C4-2B (cell line): ENCODE data around the gene ETFA.

Experiments used
- H3K27ac ChIP-seq: fragments of 450-650 bp; 2 replicates; pipeline ENCODE4 v1.5.1; 2017
- ZFX ChIP-seq: fragments of 450-650 bp; IDR thresholded peaks from 2 replicates; pipeline ENCODE4 v1.6.1; 2017
- TF ChIP-seq, protein P1 (sequence below): fragments of 450-650 bp; conservative IDR thresholded peaks from 2 replicates; pipeline ENCODE4 v1.5.1; 2017; ENCODE audit warnings: mild to moderate bottlenecking

The ETFA gene

DNA sequence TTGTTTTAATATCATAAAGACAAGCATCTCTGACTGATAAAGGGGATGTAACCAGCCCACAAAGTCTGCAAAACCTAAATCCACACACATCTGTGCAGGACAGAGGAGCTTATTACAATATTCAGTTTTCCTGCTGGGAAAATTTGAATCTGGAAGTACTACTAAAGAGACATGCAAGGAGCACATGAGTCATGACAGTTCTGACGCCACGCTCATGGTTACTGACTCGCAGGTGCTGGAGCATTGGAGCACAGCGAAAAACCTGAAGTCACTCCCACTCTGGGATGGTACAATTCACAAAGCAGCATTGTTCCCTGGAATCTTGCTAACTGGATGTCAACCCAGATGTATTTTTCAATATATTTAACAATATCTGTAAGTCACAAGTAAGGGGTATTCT is 17.7 kb upstream of the ETFA start:
- no peak for TF ChIP-seq ZFX
- TF ChIP-seq, protein P1, sequence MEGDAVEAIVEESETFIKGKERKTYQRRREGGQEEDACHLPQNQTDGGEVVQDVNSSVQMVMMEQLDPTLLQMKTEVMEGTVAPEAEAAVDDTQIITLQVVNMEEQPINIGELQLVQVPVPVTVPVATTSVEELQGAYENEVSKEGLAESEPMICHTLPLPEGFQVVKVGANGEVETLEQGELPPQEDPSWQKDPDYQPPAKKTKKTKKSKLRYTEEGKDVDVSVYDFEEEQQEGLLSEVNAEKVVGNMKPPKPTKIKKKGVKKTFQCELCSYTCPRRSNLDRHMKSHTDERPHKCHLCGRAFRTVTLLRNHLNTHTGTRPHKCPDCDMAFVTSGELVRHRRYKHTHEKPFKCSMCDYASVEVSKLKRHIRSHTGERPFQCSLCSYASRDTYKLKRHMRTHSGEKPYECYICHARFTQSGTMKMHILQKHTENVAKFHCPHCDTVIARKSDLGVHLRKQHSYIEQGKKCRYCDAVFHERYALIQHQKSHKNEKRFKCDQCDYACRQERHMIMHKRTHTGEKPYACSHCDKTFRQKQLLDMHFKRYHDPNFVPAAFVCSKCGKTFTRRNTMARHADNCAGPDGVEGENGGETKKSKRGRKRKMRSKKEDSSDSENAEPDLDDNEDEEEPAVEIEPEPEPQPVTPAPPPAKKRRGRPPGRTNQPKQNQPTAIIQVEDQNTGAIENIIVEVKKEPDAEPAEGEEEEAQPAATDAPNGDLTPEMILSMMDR, result no peak
- H3K27ac ChIP-seq, result no peak overlapping the region

DNA sequence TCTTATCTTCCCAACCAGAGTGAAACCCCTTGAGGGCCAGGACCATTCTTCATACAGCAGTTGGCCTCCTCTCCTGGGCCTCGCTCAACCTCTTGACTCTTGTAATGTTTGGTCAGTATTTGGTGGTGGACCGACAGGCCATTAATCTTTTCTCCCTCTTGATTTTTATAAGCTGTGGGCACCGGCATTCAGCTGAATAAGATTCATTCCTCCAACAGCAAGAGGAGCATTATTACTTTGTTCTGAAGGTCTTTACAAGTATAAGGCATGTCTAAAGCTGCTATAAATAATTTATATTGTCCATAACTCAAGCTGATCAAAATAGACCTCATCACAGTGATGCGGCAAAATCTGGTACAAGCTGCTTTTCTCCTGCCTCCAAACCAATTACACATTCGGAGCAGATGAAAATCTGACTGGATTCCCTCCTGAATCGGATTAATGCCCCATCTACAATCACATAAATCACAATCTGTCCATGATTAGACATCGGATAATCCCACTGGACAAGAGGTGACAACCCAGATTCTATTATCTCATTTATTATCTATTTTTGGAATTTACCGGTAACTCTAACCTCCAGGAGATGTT is 16.9 kb upstream of the ETFA start:
- no peak overlapping the region for H3K27ac ChIP-seq
- TF ChIP-seq, protein P1, result no peak
- TF ChIP-seq ZFX, result no peak

DNA sequence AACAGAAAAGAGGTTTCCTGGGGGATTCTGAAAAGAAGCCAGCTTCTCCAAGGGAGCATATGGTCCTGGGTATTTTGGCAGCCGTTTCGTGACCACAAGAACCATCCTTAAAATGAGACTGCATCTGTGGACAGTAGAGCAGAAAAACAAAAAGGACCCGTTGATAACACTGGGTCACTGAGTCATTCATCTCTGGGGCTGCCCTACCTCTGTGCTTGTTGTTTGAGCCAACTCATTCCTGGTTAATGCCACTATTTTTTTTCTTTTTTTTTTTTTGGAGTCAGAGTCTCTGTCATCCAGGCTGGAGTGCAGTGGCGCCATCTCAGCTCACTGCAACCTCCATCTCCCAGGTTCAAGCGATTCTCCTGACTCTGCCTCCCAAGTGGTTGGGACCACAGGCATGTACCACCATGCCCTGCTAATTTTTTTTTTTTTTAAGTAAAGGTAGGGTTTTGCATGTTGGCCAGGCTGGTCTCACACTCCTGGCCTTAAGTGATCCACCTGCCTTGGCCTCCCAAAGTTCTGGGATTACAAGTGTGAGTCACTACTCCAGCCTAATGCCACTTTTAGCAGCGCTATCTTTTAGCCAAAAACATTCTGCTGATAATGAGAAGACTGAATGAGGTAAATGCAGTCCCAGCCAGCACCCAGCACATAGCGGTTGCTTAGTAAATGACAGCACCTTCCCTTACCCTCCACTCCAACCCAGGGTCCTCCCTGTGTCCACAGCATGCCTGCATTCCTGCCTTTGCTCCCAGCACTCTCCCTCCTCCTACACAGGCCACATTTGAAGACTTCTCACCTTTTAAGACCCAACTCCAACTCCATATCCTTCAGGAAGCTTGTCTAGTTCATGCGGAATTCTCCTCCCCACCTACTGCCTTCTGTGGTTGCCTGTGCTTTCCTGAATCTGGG is 16.2 kb upstream of the ETFA start:
- H3K27ac ChIP-seq, result no peak overlapping the region
- no peak for TF ChIP-seq ZFX
- TF ChIP-seq, protein P1, result no peak

DNA sequence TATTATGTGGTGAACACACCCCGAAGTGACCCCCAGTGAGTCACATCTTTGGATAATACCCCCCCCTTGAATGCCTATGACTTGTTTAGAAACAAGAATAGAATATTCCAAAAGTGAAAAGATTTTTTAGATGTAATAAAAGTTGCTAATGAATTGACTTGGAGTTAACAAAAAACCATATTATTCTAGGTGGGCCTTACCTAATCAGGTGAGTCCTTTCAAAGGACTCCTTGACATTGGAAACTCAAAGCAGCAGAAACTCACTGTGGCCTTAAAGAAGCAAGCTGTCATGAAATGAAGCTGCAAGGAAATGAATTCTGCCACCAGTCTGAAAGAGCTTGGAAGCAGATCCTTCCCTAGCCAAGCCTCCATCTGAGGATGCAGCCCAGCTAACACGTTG is 14.4 kb upstream of the ETFA start:
- H3K27ac ChIP-seq, result no peak overlapping the region
- TF ChIP-seq, protein P1, result no peak
- TF ChIP-seq ZFX, result no peak

DNA sequence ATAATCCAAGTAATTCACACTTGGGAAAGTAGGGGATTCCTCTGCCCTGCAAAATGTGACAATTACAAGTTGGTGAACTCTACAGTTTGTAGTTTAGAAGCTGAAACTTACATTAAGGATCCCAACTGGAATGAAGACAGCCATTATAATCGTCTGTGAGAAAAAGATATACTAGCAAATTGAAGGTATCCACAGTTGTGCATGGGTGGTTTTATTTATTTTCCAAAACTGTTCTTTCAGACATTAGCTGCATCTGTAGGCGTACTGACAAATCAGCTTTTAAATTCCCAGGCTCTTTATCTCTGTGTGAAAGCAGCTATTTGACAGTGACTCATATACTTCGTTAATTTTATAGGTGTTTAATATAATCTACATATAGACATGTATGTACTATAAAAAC is 12.8 kb upstream of the ETFA start:
- TF ChIP-seq, protein P1, result no peak
- no peak for TF ChIP-seq ZFX
- H3K27ac ChIP-seq, result no peak overlapping the region

DNA sequence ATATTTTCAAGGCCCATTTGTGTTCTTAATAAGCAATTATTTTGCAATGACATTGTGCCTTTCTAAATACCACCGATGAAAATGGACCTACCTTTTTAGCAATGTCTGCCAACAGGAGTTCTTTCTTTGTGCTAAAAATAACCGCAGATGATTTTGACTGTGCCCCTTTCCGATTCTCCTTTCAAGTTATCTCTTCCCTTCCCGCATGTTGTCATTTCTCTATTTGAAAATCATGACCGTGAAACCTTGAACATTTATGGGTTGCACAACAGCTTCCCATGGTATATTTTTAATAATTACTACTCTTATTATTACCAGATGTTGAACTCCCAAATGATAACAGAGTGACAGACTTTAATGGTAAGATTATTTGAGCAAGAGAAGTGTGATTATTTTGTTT is 10.3 kb upstream of the ETFA start:
- H3K27ac ChIP-seq, result no peak overlapping the region

DNA sequence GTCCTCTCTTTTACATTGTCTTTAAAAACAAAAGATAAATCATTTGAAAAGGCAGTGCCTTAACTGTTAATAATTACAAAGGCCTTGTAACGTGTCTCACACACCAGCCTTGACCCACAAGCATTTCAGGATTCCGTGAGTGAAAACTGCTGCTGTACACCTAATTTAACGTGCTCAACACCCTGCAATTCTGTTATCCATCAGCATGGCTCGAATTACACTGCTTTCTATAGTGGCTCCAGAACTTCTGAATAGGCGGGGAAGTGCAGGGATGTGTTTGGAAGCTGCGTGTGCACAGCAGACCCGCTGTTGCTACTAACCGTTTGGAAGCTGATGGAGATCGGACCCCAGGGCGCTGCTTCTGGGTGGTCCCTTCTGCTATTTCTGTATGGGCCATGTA is 9.9 kb upstream of the ETFA start:
- H3K27ac ChIP-seq, result no peak overlapping the region
- TF ChIP-seq, protein P1, result no peak
- TF ChIP-seq ZFX, result no peak

More for the DNA sequence above, 10.3 kb upstream of the ETFA start:
- no peak for TF ChIP-seq ZFX
- TF ChIP-seq, protein P1, result no peak
